ENCODE data around the gene LCN10.

LCN10 gene

GRCh38 chr9:136720898-136721338 lies 21.8 kb downstream of the LCN10 start:
- H3K4me3 ChIP-seq (ENCODE audit: control insufficient read depth, low read depth, low read length), result no peak overlapping the region
- no peak for DNase-seq (ENCODE audit: low read depth)
- no peak for TF ChIP-seq CTCF (IDR thresholded peaks at IDR 0.05; ENCODE audit: control insufficient read depth, insufficient read depth, low read depth, low read length, missing control alignments)

DNA sequence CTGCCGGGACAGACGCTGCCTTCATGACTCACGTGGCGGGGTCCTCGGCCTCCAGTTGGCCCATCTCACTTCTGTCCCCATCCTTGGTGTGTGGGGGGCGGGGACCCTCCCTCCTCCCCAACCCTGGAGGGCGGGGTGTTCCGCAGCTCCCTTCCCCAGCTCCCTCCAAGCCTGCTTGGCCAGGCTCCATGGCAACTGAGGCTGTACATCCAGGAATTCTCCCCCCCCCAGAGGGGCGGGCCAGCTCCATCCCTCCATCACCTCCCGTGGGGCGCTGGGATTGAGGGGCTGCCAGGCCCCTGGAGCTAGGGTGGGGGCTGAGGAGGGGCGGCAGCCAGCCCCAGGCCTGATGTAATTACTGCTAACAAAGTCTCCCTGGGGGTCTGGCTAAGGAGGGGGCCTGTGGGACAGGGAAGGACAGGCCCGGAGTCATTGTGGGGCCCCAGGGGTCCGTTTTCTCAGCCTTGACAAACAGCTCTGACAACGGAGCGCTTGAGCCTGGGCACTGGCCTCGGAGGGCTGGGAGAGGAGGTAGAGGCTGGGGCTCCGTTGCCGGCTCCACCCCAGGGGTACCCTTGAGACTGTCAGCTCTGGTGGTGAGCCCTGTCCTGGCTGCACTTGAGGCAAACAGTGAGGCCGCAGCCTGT lies 22.4 kb downstream of the LCN10 start:
- no peak for TF ChIP-seq CTCF (IDR thresholded peaks at IDR 0.05; ENCODE audit: control insufficient read depth, insufficient read depth, low read depth, low read length, missing control alignments)
- H3K4me3 ChIP-seq (ENCODE audit: control insufficient read depth, low read depth, low read length), result no peak overlapping the region
- no peak for DNase-seq (ENCODE audit: low read depth)

- DNase-seq (ENCODE audit: low read depth), result no peak
- TF ChIP-seq CTCF (IDR thresholded peaks at IDR 0.05; ENCODE audit: control insufficient read depth, insufficient read depth, low read depth, low read length, missing control alignments), result no peak
- H3K4me3 ChIP-seq (ENCODE audit: control insufficient read depth, low read depth, low read length), result no peak overlapping the region
These were observed 23.4 kb downstream of the LCN10 start for GRCh38 chr9:136719195-136719880.

DNA sequence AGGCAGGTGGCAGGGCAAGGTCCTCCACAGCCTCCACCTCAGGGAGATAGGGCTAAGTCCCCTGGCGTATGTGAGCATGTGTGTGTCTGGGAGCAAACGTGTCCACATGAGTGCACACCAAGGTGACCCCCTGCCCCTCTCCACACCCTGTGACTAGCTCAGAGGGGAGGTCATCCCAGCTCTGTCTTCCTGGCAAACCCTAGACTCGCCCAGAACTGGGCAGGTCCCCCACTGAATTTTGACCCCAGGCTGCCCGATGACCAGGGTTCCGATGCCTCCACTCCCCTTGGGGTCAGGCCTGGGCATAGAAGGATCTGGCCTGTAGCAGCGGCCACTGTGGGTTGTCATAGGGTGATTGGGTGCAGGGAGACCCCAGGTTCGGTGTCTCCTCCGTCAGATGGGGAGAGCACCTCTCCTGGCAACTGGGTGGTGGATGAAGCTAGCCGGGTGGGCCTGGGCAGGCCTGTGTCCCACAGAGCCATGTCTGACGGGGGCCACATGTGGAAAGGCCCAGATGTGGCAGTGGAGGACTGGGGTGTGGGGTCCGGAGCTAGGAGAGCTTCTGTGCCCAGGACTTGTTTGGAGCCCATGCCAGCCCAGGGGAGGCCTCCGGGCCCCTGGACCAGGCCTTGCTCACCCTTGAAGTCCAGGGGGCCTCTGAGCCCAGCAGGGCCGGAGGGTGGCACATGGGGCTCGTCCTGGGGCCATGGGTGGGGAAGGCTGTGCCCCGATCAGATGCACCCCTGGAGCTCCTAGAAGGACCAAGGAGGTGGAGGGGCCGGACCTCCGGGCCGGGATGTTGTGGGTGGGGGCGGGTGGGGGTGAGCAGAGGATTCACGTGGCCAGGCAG lies 24.2 kb downstream of the LCN10 start:
- no peak for TF ChIP-seq CTCF (IDR thresholded peaks at IDR 0.05; ENCODE audit: control insufficient read depth, insufficient read depth, low read depth, low read length, missing control alignments)
- DNase-seq (ENCODE audit: low read depth), result no peak
- no peak overlapping the region for H3K4me3 ChIP-seq (ENCODE audit: control insufficient read depth, low read depth, low read length)

GRCh38 chr9:136717399-136717798 lies 25.3 kb downstream of the LCN10 start:
- DNase-seq (ENCODE audit: low read depth), result no peak
- H3K4me3 ChIP-seq (ENCODE audit: control insufficient read depth, low read depth, low read length), result no peak overlapping the region
- no peak for TF ChIP-seq CTCF (IDR thresholded peaks at IDR 0.05; ENCODE audit: control insufficient read depth, insufficient read depth, low read depth, low read length, missing control alignments)

GRCh38 chr9:136714893-136715274 lies 27.9 kb downstream of the LCN10 start:
- TF ChIP-seq CTCF (IDR thresholded peaks at IDR 0.05; ENCODE audit: control insufficient read depth, insufficient read depth, low read depth, low read length, missing control alignments), result no peak
- no peak overlapping the region for H3K4me3 ChIP-seq (ENCODE audit: control insufficient read depth, low read depth, low read length)
- DNase-seq (ENCODE audit: low read depth), result no peak
